ENCODE data around the gene PNKD.
A peak's percentile ranks its signal among the peaks of the same experiment; 100 is the strongest.

The PNKD gene

GRCh38 chr2:218366621-218367414 lies 96.5 kb downstream of the PNKD start:
- H3K79me1 ChIP-seq (ENCODE audit: low read depth, low read length): no peaks in the 10 kb centered on the region
- H2AFZ ChIP-seq (ENCODE audit: low read length): peak overlapping the region; percentile 82
- H3K4me3 ChIP-seq (ENCODE audit: low read length in 2 of 2): peak overlapping the region in 1 of 2 donors; percentile 79
- H3K27ac ChIP-seq (replicated peaks; ENCODE audit: low read length): no peak overlapping the region
- H3K14ac ChIP-seq (ENCODE audit: low read length): no peak overlapping the region
- H2BK120ac ChIP-seq (ENCODE audit: low read depth, low read length): no peak overlapping the region
- WGBS, 2 donors (ENCODE audit: extremely low coverage in 2 of 2, insufficient read length in 2 of 2, insufficient replicate concordance in 1 of 2): no CpG with 5 or more reads among the region's 9 CpGs
- H4K8ac ChIP-seq (ENCODE audit: low read depth, low read length): no peak overlapping the region
- peak overlapping the region; percentile 30 for H2BK15ac ChIP-seq (ENCODE audit: low read length)
- H4K91ac ChIP-seq (ENCODE audit: low read depth, low read length, poor library complexity): no peak overlapping the region
- no peak overlapping the region for H3K9ac ChIP-seq (ENCODE audit: low read depth, low read length, poor library complexity)
- H2AK5ac ChIP-seq (ENCODE audit: low read depth, low read length): peak overlapping the region; percentile 85
- peaks cover 4 to 7% of the 10 kb centered on the region in 2 donors for H3K9me3 ChIP-seq (replicated peaks in 1 of 2; ENCODE audit: control insufficient read depth in 2 of 2, insufficient read depth in 1 of 2, low read depth in 1 of 2, low read length in 2 of 2)
- peaks cover 0 to 47% (median 5%) of the 10 kb centered on the region in 3 experiments for H3K27me3 ChIP-seq (ENCODE audit: control insufficient read depth in 3 of 3, insufficient read depth in 3 of 3, low read depth in 1 of 3, low read length in 3 of 3)
- peak overlapping the region; percentile 9 for H3K18ac ChIP-seq (ENCODE audit: low read length)
- no peak overlapping the region for H2BK12ac ChIP-seq (ENCODE audit: low read length)
- no peaks in the 10 kb centered on the region for H3K36me3 ChIP-seq (replicated peaks in 1 of 2; ENCODE audit: control insufficient read depth in 2 of 2, insufficient read depth in 2 of 2, low read length in 2 of 2)
- H3K4me1 ChIP-seq (ENCODE audit: control insufficient read depth in 2 of 2, insufficient read depth in 1 of 2, low read depth in 1 of 2, low read length in 2 of 2): peaks cover 0 to 3% of the 10 kb centered on the region in 2 donors
- no peak overlapping the region for H2BK5ac ChIP-seq (ENCODE audit: low read length)
- H3K23ac ChIP-seq (ENCODE audit: low read depth, low read length, poor library complexity): no peak overlapping the region
- no peak for DNase-seq (ENCODE audit: low spot score)
- H3K4me2 ChIP-seq (ENCODE audit: insufficient read depth, low read length, poor library complexity, severe bottlenecking): no peak overlapping the region
- no peak overlapping the region for H3K4ac ChIP-seq (ENCODE audit: low read length)

GRCh38 chr2:218367415-218368149 lies 97.3 kb downstream of the PNKD start:
- Histone ChIP-seq H2AFZ (ENCODE audit: low read length) (peak overlapping the region; percentile 82), H3K23ac (ENCODE audit: low read depth, low read length, poor library complexity) (peak overlapping the region; percentile 96), H3K18ac (ENCODE audit: low read length) (peak overlapping the region; percentile 96), H3K4me1 (ENCODE audit: control insufficient read depth in 2 of 2, insufficient read depth in 1 of 2, low read depth in 1 of 2, low read length in 2 of 2) (peaks cover 0 to 3% of the 10 kb centered on the region in 2 donors), H3K4ac (ENCODE audit: low read length) (no peak overlapping the region), H2BK5ac (ENCODE audit: low read length) (no peak overlapping the region), H3K14ac (ENCODE audit: low read length) (no peak overlapping the region), H3K79me1 (ENCODE audit: low read depth, low read length) (no peaks in the 10 kb centered on the region), H3K36me3 (replicated peaks in 1 of 2; ENCODE audit: control insufficient read depth in 2 of 2, insufficient read depth in 2 of 2, low read length in 2 of 2) (no peaks in the 10 kb centered on the region), H3K27me3 (ENCODE audit: control insufficient read depth in 3 of 3, insufficient read depth in 3 of 3, low read depth in 1 of 3, low read length in 3 of 3) (peaks cover 0 to 48% (median 5%) of the 10 kb centered on the region in 3 experiments), H3K4me2 (ENCODE audit: insufficient read depth, low read length, poor library complexity, severe bottlenecking) (peak overlapping the region; percentile 75), H3K27ac (replicated peaks; ENCODE audit: low read length) (no peak overlapping the region), H2BK12ac (ENCODE audit: low read length) (no peak overlapping the region), H3K9ac (ENCODE audit: low read depth, low read length, poor library complexity) (peak overlapping the region; percentile 85), H4K8ac (ENCODE audit: low read depth, low read length) (peak overlapping the region; percentile 73), H2BK15ac (ENCODE audit: low read length) (peak overlapping the region; percentile 11), H4K91ac (ENCODE audit: low read depth, low read length, poor library complexity) (no peak overlapping the region), H2AK5ac (ENCODE audit: low read depth, low read length) (peak overlapping the region; percentile 85), H3K9me3 (replicated peaks in 1 of 2; ENCODE audit: control insufficient read depth in 2 of 2, insufficient read depth in 1 of 2, low read depth in 1 of 2, low read length in 2 of 2) (peaks cover 4 to 7% of the 10 kb centered on the region in 2 donors), H2BK120ac (ENCODE audit: low read depth, low read length) (peak overlapping the region; percentile 96), H3K4me3 (ENCODE audit: low read length in 2 of 2) (peak overlapping the region in 1 of 2 donors; percentile 79)
- no CpG with 5 or more reads among the region's 60 CpGs for WGBS, 2 donors (ENCODE audit: extremely low coverage in 2 of 2, insufficient read length in 2 of 2, insufficient replicate concordance in 1 of 2)
- DNase-seq (ENCODE audit: low spot score): peak; percentile 61

- H2AK5ac ChIP-seq (ENCODE audit: low read depth, low read length): peak overlapping the region; percentile 1
- H3K4ac ChIP-seq (ENCODE audit: low read length): no peak overlapping the region
- H2AFZ ChIP-seq (ENCODE audit: low read length): peak overlapping the region; percentile 82
- peaks cover 4 to 7% of the 10 kb centered on the region in 2 donors for H3K9me3 ChIP-seq (replicated peaks in 1 of 2; ENCODE audit: control insufficient read depth in 2 of 2, insufficient read depth in 1 of 2, low read depth in 1 of 2, low read length in 2 of 2)
- H2BK5ac ChIP-seq (ENCODE audit: low read length): no peak overlapping the region
- no peak overlapping the region for H2BK12ac ChIP-seq (ENCODE audit: low read length)
- no peak overlapping the region for H4K91ac ChIP-seq (ENCODE audit: low read depth, low read length, poor library complexity)
- no peak for DNase-seq (ENCODE audit: low spot score)
- peaks cover 0 to 3% of the 10 kb centered on the region in 2 donors for H3K4me1 ChIP-seq (ENCODE audit: control insufficient read depth in 2 of 2, insufficient read depth in 1 of 2, low read depth in 1 of 2, low read length in 2 of 2)
- H3K14ac ChIP-seq (ENCODE audit: low read length): no peak overlapping the region
- H3K4me3 ChIP-seq (ENCODE audit: low read length in 2 of 2): peak overlapping the region in 1 of 2 donors; percentile 79
- H3K27me3 ChIP-seq (ENCODE audit: control insufficient read depth in 3 of 3, insufficient read depth in 3 of 3, low read depth in 1 of 3, low read length in 3 of 3): peaks cover 0 to 51% (median 5%) of the 10 kb centered on the region in 3 experiments
- H3K9ac ChIP-seq (ENCODE audit: low read depth, low read length, poor library complexity): peak overlapping the region; percentile 85
- peak overlapping the region; percentile 75 for H3K4me2 ChIP-seq (ENCODE audit: insufficient read depth, low read length, poor library complexity, severe bottlenecking)
- H2BK15ac ChIP-seq (ENCODE audit: low read length): peak overlapping the region; percentile 11
- H3K79me1 ChIP-seq (ENCODE audit: low read depth, low read length): no peaks in the 10 kb centered on the region
- no CpG with 5 or more reads among the region's 21 CpGs for WGBS, 2 donors (ENCODE audit: extremely low coverage in 2 of 2, insufficient read length in 2 of 2, insufficient replicate concordance in 1 of 2)
- peak overlapping the region; percentile 43 for H4K8ac ChIP-seq (ENCODE audit: low read depth, low read length)
- peak overlapping the region; percentile 91 for H3K18ac ChIP-seq (ENCODE audit: low read length)
- H3K27ac ChIP-seq (replicated peaks; ENCODE audit: low read length): no peak overlapping the region
- peak overlapping the region; percentile 96 for H2BK120ac ChIP-seq (ENCODE audit: low read depth, low read length)
- H3K23ac ChIP-seq (ENCODE audit: low read depth, low read length, poor library complexity): peak overlapping the region; percentile 96
- no peaks in the 10 kb centered on the region for H3K36me3 ChIP-seq (replicated peaks in 1 of 2; ENCODE audit: control insufficient read depth in 2 of 2, insufficient read depth in 2 of 2, low read length in 2 of 2)
These were observed 97.8 kb downstream of the PNKD start for GRCh38 chr2:218368150-218368528.

All from neuronal stem cell (in vitro differentiated cells).